WTC11 (cell line): Measurements from ENCODE around the gene DCP1A.

Experiments used
- NFYB ChIP-seq: sonication (generic); formaldehyde crosslinking; conservative IDR thresholded peaks from 2 replicates; pipeline ENCODE4 v1.8.0; 2022; ENCODE audit warnings: low read depth, missing genetic modification reagents
- NR1H2 ChIP-seq: sonication (generic); formaldehyde crosslinking; IDR thresholded peaks from 2 replicates; pipeline ENCODE4 v1.9.0; 2021; ENCODE audit warnings: mild to moderate bottlenecking, moderate library complexity, missing genetic modification reagents
- NR3C1 ChIP-seq: sonication (generic); formaldehyde crosslinking; conservative IDR thresholded peaks from 2 replicates; pipeline ENCODE4 v1.8.1; 2023; ENCODE audit warnings: low read depth, mild to moderate bottlenecking, missing genetic modification reagents
- TF ChIP-seq, protein P1 (sequence below): sonication (generic); formaldehyde crosslinking; IDR thresholded peaks from 2 replicates; pipeline ENCODE4 v1.8.0; 2023; ENCODE audit warnings: mild to moderate bottlenecking, missing genetic modification reagents
- TF ChIP-seq, protein P2 (sequence below): fragments of 200-600 bp; IDR thresholded peaks from 2 replicates; pipeline ENCODE4 v1.8.0; 2022; ENCODE audit warnings: antibody characterized with exemption
- TF ChIP-seq, protein P3 (sequence below): sonication (generic); formaldehyde crosslinking; IDR thresholded peaks from 2 replicates; pipeline ENCODE4 v1.8.1; 2023; ENCODE audit warnings: mild to moderate bottlenecking, missing genetic modification reagents, moderate library complexity
- TF ChIP-seq, protein P4 (sequence below): sonication (generic); formaldehyde crosslinking; IDR thresholded peaks from 2 replicates; pipeline ENCODE4 v1.8.1; 2023; ENCODE audit warnings: mild to moderate bottlenecking, missing genetic modification reagents

DNA sequence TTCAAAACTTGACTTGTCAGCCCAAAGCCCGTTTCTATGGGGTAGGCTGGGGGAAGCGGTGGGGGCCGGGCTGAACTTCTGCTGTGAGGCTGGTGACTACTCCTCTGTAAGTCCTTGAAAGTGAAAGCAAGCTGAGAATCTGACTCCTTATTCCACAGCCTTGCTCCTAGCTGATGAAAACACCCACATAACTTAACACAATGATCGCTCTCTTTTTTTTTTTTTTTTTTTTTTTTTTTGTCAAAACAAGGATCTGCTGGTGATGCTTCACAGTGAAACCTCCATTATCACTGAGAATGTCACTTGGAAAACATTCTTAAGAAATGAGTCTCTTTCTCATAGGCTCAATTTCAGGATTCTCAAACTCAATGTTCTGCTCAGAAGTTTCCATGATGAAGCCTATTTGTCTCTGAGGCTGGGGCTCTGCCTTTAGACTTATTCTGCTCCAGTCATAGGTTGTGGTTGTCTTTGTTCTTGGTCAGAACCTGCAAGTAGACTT is 60.2 kb downstream of the DCP1A start:
- TF ChIP-seq, protein P1, sequence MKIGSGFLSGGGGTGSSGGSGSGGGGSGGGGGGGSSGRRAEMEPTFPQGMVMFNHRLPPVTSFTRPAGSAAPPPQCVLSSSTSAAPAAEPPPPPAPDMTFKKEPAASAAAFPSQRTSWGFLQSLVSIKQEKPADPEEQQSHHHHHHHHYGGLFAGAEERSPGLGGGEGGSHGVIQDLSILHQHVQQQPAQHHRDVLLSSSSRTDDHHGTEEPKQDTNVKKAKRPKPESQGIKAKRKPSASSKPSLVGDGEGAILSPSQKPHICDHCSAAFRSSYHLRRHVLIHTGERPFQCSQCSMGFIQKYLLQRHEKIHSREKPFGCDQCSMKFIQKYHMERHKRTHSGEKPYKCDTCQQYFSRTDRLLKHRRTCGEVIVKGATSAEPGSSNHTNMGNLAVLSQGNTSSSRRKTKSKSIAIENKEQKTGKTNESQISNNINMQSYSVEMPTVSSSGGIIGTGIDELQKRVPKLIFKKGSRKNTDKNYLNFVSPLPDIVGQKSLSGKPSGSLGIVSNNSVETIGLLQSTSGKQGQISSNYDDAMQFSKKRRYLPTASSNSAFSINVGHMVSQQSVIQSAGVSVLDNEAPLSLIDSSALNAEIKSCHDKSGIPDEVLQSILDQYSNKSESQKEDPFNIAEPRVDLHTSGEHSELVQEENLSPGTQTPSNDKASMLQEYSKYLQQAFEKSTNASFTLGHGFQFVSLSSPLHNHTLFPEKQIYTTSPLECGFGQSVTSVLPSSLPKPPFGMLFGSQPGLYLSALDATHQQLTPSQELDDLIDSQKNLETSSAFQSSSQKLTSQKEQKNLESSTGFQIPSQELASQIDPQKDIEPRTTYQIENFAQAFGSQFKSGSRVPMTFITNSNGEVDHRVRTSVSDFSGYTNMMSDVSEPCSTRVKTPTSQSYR (CRISPR knock-in tag), result no peak
- TF ChIP-seq, protein P2, sequence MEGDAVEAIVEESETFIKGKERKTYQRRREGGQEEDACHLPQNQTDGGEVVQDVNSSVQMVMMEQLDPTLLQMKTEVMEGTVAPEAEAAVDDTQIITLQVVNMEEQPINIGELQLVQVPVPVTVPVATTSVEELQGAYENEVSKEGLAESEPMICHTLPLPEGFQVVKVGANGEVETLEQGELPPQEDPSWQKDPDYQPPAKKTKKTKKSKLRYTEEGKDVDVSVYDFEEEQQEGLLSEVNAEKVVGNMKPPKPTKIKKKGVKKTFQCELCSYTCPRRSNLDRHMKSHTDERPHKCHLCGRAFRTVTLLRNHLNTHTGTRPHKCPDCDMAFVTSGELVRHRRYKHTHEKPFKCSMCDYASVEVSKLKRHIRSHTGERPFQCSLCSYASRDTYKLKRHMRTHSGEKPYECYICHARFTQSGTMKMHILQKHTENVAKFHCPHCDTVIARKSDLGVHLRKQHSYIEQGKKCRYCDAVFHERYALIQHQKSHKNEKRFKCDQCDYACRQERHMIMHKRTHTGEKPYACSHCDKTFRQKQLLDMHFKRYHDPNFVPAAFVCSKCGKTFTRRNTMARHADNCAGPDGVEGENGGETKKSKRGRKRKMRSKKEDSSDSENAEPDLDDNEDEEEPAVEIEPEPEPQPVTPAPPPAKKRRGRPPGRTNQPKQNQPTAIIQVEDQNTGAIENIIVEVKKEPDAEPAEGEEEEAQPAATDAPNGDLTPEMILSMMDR, result no peak
- no peak for TF ChIP-seq NR1H2
- TF ChIP-seq, protein P3, sequence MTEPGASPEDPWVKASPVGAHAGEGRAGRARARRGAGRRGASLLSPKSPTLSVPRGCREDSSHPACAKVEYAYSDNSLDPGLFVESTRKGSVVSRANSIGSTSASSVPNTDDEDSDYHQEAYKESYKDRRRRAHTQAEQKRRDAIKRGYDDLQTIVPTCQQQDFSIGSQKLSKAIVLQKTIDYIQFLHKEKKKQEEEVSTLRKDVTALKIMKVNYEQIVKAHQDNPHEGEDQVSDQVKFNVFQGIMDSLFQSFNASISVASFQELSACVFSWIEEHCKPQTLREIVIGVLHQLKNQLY (CRISPR knock-in tag), result no peak
- TF ChIP-seq NR3C1 (CRISPR knock-in tag), result no peak
- no peak for TF ChIP-seq NFYB
- TF ChIP-seq, protein P4, sequence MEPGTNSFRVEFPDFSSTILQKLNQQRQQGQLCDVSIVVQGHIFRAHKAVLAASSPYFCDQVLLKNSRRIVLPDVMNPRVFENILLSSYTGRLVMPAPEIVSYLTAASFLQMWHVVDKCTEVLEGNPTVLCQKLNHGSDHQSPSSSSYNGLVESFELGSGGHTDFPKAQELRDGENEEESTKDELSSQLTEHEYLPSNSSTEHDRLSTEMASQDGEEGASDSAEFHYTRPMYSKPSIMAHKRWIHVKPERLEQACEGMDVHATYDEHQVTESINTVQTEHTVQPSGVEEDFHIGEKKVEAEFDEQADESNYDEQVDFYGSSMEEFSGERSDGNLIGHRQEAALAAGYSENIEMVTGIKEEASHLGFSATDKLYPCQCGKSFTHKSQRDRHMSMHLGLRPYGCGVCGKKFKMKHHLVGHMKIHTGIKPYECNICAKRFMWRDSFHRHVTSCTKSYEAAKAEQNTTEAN (CRISPR knock-in tag), result no peak
